Posterior vena cava (tissue), 2 donors: ENCODE measurements around the gene ALG8. TPM values are rescaled to one million over a fixed set of nuclear protein-coding genes. Genes with fewer than 3 reads are reported as not detected.
"Not testable (repeated sequence)": the region's sequence is repeated elsewhere in the genome, so short reads cannot be mapped to it uniquely, and the experiment has no call there.

Source experiments
- DNase-seq: peaks from one replicate; pipeline ENCODE4 v3.0.0-alpha.2; 2020; ENCODE audit warnings: low spot score
- intact Hi-C, 2 donors: fragments of 100-400 bp; cut with DNase I; formaldehyde crosslinking; loops; one replicate each; pipeline versions ENCODE4 v1.14.1 to v1.14.2; 2022 to 2023
- long read RNA-seq, 2 donors: library from polyadenylated mRNA; unstranded; transcript quantifications; one replicate each; pipeline ENCODE4 v2.0.0, GENCODE V29; 2020 to 2021
- total RNA-seq, 2 donors: library from RNA; stranded (reverse); fragmentation: NEBNext Ultra II Directional; extraction: Animal tissue kit (Norgen Biotek cat#: 25700); gene quantifications; one replicate each; pipeline ENCODE4 v1.2.1, GENCODE V29; 2021
- donor health status: DM: yes; HTN: yes; CAD: no.
- donor health status: DM: yes; HTN: yes; CAD: no.

Gene ALG8
- 10 to 100 TPM; 25.6 to 28.6 TPM for total RNA-seq
- long read RNA-seq, donor 1, partial matches to known transcripts, result 1 of 4 reads
- long read RNA-seq, donor 1, other reads (novel, unspliced or antisense), result 0 of 4 reads
- long read RNA-seq, donor 2, transcript ALG8-201 (13 exons, 1,675 nt), result major isoform, 34 of 41 reads
- long read RNA-seq, donor 2, partial matches to known transcripts, result 0 of 41 reads
- long read RNA-seq, donor 2, other reads (novel, unspliced or antisense), result 6 of 41 reads

DNA sequence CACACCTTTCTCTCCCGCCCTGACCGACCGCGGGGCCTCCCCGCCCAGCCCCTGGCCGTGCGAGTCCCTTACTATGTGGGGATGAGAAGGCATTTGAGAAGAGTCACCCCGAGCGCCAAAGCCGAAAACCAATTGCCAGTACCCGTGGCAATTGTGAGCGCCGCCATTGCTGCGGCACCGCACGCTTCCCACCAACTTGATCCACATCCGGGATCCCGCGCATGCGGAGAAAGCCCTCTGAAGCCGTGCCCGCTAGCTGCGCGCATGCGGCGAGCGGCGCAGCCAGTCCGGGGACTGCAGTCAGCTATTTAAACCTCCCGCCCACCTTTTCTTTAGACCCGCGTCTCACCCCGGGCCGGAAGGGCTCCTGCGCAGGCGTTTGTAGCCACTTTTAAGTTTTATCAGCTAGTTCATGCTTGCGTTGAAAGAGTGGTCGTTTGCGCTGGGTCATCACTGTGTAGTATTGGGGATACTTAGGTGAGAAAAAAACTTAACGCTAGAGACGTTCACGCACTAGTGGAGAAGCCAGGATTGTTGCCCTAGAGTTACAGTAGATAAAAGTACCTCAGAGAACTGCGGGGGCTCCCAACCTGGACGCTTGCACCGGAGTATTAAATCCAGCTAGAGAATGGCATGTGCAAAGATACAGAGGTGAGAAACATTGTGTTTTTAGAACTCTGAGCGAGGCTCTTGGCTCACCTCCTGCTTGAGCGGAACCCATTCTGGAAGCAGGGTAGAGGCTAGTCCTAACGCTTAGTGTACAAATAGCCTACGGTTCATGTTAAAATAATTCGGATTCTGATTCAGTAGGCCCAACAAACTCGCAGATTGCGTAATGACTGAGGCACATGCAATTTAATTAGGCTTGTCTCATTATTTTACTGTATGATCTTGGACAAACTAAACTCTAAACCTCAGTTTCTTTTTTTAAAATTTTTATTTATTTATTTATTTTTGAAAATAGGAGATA lies at the start of gene ALG8:
Gene ALG8 (minus strand): TSS at position 205 of the 970 bp plus-strand sequence. CDS start 38 bp downstream, at position 167.
- DNase-seq, result peak; percentile 99
- intact Hi-C loops, result no loop called here

DNA sequence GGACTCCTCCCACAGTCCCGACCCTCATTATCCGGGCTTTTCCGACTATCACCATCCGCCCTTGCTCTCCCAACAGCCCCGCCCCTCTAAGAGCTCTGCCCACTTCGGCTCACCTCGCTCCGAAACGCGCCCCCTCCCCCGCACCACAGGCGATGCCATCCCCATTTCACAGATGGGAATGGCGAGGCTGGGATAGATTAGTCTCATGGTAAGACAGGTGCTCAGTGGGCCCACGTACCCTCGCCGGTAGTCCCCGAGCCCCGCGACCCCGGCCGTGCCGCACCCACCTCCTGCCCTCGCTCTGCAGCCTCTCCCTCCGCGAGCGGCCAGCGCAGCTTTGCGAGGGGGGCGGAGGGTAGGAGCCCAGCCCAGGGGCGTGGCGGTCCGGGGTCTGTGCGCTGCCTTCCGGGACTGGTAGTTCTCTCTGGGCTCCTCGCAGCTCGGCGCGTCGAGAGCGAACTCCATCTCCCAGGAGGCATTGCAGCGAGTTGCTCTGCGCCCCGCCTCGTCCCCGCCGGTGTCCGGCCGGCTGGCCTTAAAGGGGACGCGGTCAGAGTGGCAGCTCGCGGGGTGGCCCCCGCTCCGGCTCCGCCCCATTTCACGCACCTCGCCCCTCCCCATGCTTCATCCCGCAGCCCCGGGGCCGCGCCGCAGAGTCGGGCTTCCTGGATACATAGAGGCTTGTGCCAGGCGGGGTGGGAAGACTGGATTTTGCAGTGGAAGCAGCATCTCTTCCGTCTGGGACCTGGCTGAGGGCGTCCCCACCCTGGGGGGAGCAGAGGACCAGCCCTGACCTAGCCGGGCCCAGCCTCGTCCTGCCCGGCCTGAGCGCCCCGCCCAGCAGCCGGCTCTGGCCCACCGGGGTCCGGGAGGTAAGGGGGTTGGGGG lies 49.1 kb upstream of the ALG8 start, which contains the start of the genes KCTD21 and USP35:
Gene KCTD21 (minus strand): TSS at position 341 of the 888 bp plus-strand sequence. CDS start 14,072 bp downstream, outside the sequence.
Gene USP35 (plus strand): TSS at position 634 of the 888 bp plus-strand sequence. CDS start 7,327 bp downstream, outside the sequence.
- intact Hi-C loops, result no loop called here
- DNase-seq, result peak; percentile 100

DNA sequence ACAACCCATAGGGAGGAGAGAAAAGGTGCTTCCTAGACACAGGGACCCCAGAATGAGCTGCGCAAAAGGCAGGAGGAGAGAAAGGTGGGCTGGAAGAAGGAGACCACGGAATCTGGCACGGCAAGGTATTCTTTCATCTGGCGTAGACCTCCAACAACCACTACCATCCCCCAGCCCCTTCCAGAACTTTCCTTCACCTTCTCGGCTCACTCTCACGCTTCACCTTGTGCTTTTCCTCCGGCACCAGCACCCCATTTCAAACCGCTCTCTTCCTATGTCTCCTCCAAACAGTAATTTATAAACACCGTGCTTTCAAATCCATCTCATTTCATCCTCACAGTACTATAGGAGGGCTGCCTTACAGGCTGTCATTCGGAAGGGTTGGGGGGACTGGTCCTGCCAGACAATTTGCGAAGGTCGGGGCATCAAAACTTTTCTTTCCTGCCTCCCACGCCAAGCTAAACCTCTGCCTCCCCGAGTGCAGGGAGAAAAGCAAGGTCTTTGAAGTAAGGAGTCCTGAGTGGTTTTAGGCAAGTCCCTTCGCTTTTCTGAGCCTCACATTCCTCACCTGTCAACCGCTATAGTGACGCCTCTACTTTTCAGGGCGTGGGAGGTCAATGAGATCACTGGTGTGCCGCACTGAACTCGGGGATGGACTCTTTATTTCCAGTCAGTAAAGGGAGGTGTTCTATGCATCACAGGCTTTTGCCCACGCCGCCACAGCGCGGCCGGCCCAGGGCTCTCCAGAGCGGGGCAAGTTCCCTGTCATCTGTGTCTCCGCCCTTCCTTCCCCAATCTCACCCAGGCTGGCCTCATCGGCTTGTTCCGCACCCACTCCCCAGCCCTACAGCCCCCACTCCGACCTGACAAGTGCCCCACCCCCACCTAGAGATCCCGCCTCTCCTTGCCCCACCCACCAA lies 48.2 kb upstream of the ALG8 start:
- DNase-seq, result peak; percentile 94
- intact Hi-C loops, result no loop called here

DNA sequence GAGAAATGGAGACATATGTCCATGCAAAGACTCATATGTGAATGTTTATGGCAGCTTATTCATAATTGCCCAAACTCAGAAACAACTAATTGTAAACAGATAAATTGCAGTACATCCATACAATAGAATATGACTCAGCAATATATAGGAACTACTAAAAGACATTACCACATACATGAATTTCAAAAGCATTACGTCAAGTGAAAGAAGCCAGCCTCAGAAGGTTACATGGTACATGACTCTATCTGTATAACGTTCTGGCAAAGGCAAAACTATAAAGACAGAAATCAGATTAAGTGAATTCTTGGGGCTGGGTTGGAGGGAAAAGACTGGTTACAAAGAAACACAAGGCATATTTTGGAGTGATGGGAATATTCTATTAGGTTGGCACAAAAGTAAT lies 41.8 kb upstream of the ALG8 start:
- DNase-seq, result no peak
- intact Hi-C loops, result no loop called here

DNA sequence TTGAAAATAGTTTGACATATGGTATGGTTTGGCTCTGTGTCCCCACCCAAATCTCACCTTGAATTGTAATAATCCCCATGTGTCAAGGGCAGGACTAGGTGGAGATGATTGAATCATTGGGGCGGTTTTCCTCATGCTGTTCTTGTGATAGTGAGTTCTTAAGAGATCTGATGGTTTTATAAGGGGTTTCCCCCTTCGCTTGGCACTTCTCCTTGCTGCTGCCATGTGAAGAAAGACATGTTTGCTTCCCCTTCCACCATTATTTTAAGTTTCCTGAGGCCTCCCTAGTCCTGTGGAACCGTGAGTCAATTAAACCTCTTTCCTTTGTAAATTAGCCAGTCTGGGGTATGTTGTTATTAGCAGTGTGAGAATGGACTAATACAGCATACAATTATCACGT lies 41.3 kb upstream of the ALG8 start:
- intact Hi-C loops, result no loop called here
- no peak for DNase-seq

DNA sequence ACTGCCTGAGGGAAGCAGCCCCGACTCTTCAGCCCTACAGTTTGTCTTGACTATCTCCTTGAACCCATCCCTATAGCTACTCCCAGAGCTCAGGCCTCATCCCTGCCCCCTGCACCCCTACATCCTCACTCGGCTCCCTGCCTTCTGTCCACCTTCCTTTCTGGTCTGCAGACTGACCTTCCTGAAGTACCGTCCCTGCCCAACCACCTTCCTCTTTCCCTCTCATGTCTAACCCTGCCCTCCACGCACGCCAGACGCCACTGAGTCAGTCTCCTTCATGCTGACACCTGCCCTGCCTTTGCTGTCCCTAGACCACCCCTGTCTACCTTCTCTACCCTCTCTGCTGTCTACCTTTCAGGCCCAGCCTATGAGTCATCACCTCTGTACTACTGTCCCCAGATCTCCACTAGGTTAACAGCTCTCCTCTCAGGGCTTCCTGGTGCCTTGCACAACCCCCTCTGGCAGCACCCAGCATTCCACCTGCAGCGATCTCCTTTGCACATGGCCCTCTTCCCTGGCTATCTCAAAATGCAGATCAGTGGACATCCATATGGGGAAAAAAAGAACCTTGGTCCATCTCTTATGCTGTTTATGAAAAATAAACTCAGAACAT lies 40.1 kb upstream of the ALG8 start:
- intact Hi-C loops, result loop anchor here in 1 of 2 donors (5.0 kb wide), 1 partner anchor 1902 kb away; no protein-coding TSS in a partner anchor
- no peak for DNase-seq

DNA sequence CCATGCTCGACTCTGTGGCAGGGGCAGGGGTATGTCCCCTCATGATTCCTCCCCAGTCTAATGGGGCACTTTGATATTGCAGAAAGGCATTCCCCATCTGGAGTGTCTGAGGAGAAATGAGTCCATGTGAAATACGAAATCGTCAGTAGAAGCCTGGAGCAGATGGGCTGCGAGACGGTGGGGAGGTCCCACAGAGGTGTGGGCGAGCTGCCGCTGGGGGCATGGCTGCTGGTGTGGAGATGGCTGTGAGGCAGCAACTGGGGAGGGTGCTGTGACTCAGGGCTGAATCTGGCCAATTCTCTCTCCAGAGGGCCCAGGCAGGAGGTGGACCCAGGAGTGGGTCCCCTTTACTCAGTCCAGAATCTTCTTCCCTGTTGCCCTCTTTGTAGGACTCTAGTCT lies 37.8 kb upstream of the ALG8 start:
- no peak for DNase-seq
- intact Hi-C loops, result loop anchor here in 1 of 2 donors (5.0 kb wide), 1 partner anchor 1900 kb away; no protein-coding TSS in a partner anchor

DNA sequence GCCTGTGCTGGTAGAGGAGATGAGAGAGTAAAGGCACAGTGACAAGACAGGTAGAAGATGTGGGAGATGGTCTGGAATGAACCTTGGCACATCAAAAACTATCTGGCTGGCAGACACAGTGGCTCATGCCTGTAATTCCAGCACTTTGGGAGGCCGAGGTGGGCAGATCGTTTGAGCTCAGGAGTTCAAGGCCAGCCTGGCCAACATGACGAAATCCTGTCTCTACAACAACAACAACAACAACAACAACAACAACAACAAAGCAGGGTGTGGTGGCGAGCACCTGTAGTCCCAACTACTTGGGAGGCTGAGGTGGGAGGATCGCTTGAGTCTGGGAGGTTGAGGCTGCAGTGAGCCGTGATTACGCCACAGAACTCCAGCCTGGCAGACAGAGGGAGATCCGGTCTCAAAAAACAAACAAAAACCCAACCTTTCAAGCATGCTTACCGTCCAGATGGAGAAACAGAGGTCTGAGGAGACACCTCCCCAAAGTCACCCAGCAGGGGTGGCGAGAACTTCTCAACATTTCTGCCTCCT lies 37.2 kb upstream of the ALG8 start:
- intact Hi-C loops, result loop anchor here in 1 of 2 donors (5.0 kb wide), 1 partner anchor 1899 kb away; no protein-coding TSS in a partner anchor
- DNase-seq, result peak; percentile 30

DNA sequence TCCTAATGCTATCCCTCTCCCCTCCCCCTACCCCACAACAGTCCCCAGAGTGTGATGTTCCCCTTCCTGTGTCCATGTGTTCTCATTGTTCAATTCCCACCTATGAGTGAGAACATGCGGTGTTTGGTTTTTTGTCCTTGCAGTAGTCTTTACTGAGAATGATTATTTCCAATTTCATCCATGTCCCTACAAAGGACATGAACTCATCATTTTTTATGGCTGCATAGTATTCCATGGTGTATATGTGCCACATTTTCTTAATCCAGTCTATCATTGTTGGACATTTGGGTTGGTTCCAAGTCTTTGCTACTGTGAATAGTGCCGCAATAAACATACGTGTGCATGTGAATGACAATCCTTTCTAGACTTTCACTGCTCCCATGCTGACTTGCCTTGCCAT lies 36.4 kb upstream of the ALG8 start:
- not testable (repeated sequence) for DNase-seq
- intact Hi-C loops, result loop anchor here in 1 of 2 donors (5.0 kb wide), 1 partner anchor 1899 kb away; no protein-coding TSS in a partner anchor

DNA sequence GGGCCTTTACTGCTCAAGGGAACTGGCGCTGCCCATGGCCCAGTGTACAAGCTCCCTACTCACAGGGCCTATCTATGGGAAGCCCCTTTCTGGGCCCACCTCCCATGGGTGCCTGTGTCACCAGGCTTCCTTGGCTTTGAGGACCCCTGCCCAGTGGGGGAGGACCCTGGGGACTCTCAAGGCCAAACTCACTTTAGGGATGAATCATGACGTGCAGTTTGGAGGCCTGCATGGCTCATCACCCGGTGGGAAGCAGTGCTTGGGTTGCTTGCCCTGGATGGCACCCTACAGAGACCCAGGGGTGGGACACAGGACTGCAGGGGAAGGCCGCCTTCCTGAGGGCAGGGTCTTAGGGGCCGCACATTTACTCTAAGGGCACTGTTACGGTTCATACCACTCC lies 32.5 kb upstream of the ALG8 start:
- intact Hi-C loops, result no loop called here

DNA sequence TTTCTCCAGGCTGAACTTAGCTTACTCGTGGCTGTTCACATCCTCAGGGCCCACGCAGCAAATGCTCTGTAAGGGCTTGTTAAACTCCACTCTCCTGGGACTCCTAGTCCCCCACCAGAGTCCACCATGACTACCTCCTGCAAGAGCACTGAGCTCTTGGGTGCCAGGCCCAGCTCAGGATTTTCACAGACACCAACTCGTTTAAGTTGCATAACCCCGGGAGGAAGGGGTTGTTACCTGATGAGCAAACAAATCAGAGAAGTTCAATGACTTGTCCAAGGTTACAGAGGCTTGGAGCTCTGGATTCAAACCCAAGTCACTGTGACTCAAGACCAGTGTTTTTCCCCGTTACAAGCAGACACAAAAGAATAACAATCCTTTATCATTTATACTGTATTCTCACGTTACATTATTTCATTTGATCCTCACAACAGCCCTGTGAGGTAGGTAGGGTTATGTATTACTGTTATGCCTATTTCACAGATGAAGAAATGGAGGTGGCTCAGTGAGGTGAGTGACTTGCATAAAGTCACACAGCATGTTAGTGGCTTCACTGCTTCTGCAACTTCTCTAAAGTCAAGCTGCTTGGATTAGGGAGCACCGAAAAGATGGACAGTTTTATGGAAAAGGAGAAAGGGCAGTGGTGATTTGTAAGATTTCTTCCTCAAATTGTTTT lies 31.6 kb upstream of the ALG8 start:
- DNase-seq, result peak; percentile 50
- intact Hi-C loops, result no loop called here

More for the DNA sequence above, 32.5 kb upstream of the ALG8 start:
- DNase-seq, result peak; percentile 37

DNA sequence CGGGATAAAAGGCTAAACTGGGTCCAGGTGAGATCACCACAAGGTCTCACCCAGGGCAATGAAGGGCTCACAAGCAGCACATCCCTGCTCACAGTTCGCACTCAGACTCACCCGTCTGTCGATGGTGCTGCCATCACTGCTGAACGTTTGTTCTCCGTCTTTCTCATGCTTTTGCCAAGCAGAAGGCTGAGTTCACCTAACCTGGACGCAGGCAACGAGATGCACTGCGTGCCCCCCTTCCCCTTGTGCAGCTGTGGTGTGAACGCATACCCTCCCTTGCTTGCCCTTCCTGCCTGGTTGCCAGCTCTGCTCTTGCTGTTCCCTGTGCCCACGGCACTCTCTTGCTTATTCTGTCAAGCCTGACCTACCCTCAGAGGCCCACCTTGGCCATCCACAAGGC lies 31.0 kb upstream of the ALG8 start:
- intact Hi-C loops, result no loop called here
- DNase-seq, result peak; percentile 53

DNA sequence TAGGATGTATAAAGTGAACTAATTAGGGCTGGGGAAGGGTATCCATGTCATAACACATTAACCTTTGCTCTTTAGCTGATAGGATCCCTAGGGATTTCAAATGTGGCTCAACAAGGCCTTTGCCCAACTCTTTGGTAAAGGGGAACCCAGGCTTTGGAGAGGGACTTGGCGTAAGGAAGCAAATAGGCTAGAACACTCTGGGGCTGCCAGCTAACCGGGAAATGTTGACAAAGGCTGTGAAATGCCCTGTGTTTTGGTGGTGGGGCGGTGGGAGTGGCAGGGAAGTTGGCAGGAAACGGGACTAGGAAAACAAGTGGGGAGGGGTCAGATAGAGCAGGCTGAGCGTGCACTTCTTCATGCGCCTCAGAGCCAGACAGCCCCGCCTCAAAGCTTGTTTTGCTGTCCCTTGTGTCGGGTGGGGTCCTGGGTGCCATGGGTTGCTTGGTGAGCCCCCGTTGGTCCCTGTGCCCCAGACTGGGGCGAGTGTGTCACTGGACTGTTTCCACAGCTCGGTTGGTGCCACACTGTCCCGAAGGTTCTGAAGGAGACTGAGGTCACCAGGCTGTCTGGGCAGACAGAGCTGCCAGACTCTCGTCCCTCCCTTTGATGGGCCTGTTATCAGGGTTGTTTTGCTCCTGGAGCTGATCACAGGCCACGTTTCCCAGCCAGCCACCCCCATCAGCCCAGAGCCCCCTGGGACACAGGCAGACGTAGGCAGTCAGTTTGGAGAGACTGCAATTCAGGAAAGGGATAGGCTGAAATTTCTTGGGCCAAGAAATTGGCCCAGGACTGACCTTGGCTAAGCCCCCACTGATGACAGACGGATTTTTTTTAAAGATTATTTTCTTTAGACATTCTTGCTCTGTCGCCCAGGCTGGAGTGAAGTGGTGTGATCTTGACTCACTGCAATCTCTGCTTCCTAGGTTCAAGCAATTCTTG lies 29.4 kb upstream of the ALG8 start:
- DNase-seq, result peak; percentile 97
- intact Hi-C loops, result no loop called here

DNA sequence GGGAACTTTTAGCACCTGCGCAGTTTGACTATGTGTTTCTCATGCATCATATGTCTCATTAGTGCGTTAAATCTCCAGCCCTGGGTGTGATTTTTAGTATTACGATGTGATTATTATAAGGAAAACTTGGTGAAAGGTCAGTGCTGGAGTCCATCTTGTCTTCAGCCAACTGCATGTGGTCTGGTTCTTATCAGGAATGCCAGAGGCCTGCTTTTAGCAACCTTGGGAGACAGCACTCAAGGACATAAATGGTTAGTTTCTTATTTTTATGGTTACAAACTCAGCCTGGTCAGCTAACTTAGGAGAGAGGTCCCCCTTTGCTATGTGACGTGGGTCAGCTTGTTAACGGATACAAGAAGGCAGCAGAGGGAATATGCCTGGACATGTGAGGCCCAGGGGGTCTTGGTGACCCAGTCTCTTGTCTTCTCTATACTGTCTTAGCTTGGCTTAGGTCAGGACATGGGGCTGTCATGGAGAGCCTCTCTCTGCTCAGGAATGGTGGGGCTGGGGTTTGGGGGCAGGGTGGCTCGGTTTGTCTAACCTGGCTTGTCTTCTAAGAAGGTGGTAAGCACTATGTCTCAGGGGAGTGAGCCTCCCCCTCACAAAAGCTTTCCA lies 27.5 kb upstream of the ALG8 start:
- DNase-seq, result peak; percentile 25
- intact Hi-C loops, result no loop called here

DNA sequence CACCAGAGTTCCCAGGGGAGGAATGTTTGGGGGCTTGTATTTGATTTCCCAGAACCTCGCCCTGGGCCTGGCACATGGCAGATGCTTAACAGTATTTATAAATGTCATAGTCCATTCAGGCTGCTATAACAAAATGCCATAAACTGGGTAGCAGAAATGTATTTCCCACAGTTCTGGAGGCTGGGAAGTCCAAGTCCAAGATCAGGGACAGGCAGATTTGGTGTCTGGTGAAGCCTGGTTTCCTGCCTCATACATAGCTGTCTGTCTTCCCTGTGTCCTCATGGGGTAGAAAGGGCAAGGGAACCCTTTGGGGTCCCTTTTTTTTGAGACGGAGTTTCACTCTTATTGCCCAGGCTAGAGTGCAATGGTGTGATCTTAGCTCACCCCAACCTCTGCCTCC lies 25.0 kb upstream of the ALG8 start:
- intact Hi-C loops, result no loop called here
- no peak for DNase-seq
